Measurements from ENCODE around the gene INTS12. TPM values are rescaled to one million over a fixed set of nuclear protein-coding genes. Genes with fewer than 3 reads are reported as not detected.

INTS12 gene
- total RNA-seq, 1 experiment from 2014 or later: 13.4 TPM

DNA sequence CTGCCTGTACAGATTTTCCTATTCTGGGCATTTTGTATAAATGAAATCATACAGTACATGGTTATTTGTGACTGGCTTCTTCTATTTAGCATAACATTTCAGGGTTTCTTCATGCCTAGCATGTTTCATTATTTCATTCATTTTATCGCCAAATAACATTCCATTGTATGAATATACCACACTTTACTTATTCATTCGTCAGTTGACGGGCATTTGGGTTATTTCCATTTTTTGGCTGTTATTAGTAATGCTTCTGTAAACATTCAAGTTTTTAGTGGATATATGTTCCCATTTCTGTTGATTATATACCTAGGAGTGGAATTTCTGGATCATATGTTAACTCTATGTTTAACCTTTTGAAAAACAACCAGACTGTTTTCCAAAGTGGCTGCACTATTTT is 47.5 kb downstream of the INTS12 start:
- Mint-ChIP-seq H3K27me3 (ENCODE audit: unreplicated experiment) (no peaks in the 10 kb centered on the region), H3K4me1 (ENCODE audit: low read depth, unreplicated experiment) (peaks cover 9% of the 10 kb centered on the region), H3K27ac (ENCODE audit: unreplicated experiment) (no peak overlapping the region), H3K36me3 (ENCODE audit: insufficient read depth, unreplicated experiment) (peaks cover 9% of the 10 kb centered on the region), H3K9me3 (ENCODE audit: low read depth, unreplicated experiment) (no peaks in the 10 kb centered on the region), H3K4me3 (ENCODE audit: low read depth, unreplicated experiment) (no peak overlapping the region)
- no TSS peak for BruUV-seq (replicated peaks)
- TF ChIP-seq, protein P1, sequence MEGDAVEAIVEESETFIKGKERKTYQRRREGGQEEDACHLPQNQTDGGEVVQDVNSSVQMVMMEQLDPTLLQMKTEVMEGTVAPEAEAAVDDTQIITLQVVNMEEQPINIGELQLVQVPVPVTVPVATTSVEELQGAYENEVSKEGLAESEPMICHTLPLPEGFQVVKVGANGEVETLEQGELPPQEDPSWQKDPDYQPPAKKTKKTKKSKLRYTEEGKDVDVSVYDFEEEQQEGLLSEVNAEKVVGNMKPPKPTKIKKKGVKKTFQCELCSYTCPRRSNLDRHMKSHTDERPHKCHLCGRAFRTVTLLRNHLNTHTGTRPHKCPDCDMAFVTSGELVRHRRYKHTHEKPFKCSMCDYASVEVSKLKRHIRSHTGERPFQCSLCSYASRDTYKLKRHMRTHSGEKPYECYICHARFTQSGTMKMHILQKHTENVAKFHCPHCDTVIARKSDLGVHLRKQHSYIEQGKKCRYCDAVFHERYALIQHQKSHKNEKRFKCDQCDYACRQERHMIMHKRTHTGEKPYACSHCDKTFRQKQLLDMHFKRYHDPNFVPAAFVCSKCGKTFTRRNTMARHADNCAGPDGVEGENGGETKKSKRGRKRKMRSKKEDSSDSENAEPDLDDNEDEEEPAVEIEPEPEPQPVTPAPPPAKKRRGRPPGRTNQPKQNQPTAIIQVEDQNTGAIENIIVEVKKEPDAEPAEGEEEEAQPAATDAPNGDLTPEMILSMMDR (IDR thresholded peaks at IDR 0.05; ENCODE audit: unreplicated experiment): no peak
- DNase-seq: no peak
- intact Hi-C loops (cut with micrococcal nuclease; ENCODE audit: unreplicated experiment): loop anchor here (5.0 to 10.0 kb wide), 2 partner anchors 106 to 334 kb away; partner anchors contain the start of gene ARHGEF38
- CTCF ChIA-PET: no interaction called here

- intact Hi-C loops (cut with micrococcal nuclease; ENCODE audit: unreplicated experiment): no loop called here
- Mint-ChIP-seq H3K27me3 (ENCODE audit: unreplicated experiment) (no peaks in the 10 kb centered on the region), H3K27ac (ENCODE audit: unreplicated experiment) (no peak overlapping the region), H3K36me3 (ENCODE audit: insufficient read depth, unreplicated experiment) (no peaks in the 10 kb centered on the region), H3K4me1 (ENCODE audit: low read depth, unreplicated experiment) (peaks cover 9% of the 10 kb centered on the region), H3K4me3 (ENCODE audit: low read depth, unreplicated experiment) (no peak overlapping the region), H3K9me3 (ENCODE audit: low read depth, unreplicated experiment) (no peaks in the 10 kb centered on the region)
- CTCF ChIA-PET: no interaction called here
- no peak for DNase-seq
- BruUV-seq (replicated peaks): no TSS peak
- TF ChIP-seq, protein P1 (IDR thresholded peaks at IDR 0.05; ENCODE audit: unreplicated experiment): no peak
These were observed 49.3 kb downstream of the INTS12 start for GRCh38 chr4:105659190-105659589.

DNA sequence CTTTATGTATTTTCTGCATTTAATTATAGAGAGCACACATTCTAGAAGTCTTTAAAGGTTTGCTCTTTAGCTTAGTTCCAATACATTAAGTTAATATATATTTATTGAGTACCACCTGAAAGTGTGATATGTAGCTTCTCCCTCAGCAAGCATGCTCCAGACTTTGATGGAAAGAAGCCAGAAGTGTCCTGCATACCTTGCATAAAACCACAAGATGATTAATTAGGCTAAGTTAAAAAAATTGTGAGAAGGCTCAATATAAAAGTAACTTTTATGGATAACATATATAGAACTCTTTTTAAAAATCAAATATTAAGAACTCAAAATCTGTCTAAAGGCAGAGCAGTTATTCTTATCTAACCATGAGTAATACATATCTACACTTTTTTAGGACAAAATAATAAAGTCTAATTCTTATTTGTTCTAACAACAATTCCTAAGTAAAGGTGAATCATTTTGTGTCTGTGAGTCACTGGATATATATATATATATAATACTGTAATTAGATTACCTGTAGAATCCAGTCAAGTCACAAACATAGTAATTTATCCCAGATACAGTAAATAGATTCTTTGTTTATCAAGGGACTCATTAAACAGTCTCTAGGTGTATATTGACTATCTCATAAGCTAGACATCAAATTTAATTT is 51.2 kb downstream of the INTS12 start:
- intact Hi-C loops (cut with micrococcal nuclease; ENCODE audit: unreplicated experiment): no loop called here
- Mint-ChIP-seq H3K27ac (ENCODE audit: unreplicated experiment) (no peak overlapping the region), H3K36me3 (ENCODE audit: insufficient read depth, unreplicated experiment) (no peaks in the 10 kb centered on the region), H3K9me3 (ENCODE audit: low read depth, unreplicated experiment) (no peaks in the 10 kb centered on the region), H3K4me1 (ENCODE audit: low read depth, unreplicated experiment) (peaks cover 9% of the 10 kb centered on the region), H3K4me3 (ENCODE audit: low read depth, unreplicated experiment) (no peak overlapping the region), H3K27me3 (ENCODE audit: unreplicated experiment) (no peaks in the 10 kb centered on the region)
- no TSS peak for BruUV-seq (replicated peaks)
- TF ChIP-seq, protein P1 (IDR thresholded peaks at IDR 0.05; ENCODE audit: unreplicated experiment): no peak
- no peak for DNase-seq
- CTCF ChIA-PET: interaction anchor here (0.7 kb wide), 1 partner anchor 8 kb away, joined by 3 read pairs; no protein-coding TSS in a partner anchor

GRCh38 chr4:105652286-105652888 is 56.1 kb downstream of the INTS12 start:
- CTCF ChIA-PET: no interaction called here
- no peak overlapping the region for H3K27ac Mint-ChIP-seq (ENCODE audit: unreplicated experiment)
- H3K4me1 Mint-ChIP-seq (ENCODE audit: low read depth, unreplicated experiment): peaks cover 9% of the 10 kb centered on the region
- H3K9me3 Mint-ChIP-seq (ENCODE audit: low read depth, unreplicated experiment): no peaks in the 10 kb centered on the region
- intact Hi-C loops (cut with micrococcal nuclease; ENCODE audit: unreplicated experiment): no loop called here
- DNase-seq: no peak
- H3K36me3 Mint-ChIP-seq (ENCODE audit: insufficient read depth, unreplicated experiment): peaks cover 7% of the 10 kb centered on the region
- no TSS peak for BruUV-seq (replicated peaks)
- TF ChIP-seq, protein P1 (IDR thresholded peaks at IDR 0.05; ENCODE audit: unreplicated experiment): no peak
- no peak overlapping the region for H3K4me3 Mint-ChIP-seq (ENCODE audit: low read depth, unreplicated experiment)
- no peaks in the 10 kb centered on the region for H3K27me3 Mint-ChIP-seq (ENCODE audit: unreplicated experiment)

Data from Calu3 (cell line).